ENCODE results near the gene CPNE5.

CPNE5 gene

GRCh38 chr6:36758516-36759147 is 80.6 kb downstream of the CPNE5 start:
- DNase-seq, result no peak

DNA sequence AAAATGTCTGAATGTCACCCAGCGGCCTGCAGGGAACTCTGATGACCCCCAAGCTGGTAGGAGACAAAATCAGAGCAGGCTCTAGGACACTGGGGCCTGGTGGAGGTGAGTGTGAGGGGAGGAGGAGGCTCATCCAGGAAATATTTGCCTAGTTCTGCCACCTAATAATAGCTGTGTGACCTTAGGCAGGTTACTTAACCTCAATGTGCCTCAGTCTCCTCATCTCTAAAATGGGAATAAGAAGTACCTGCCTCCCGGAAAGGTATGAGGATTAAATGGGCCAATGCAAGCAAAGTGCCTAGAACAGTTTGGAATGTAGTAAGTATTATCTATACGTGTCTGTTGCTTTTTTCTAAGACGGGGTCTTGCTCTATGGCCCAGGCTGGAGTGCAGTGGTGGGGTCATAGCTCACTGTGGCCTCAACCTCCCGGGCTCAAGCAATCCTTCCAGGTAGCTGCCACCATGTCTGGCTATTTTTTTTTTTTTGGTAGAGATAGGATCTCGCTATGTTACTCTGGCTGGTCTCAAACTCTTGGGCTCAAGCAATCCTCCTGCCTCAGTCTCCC is 81.2 kb downstream of the CPNE5 start:
- DNase-seq, result no peak

DNA sequence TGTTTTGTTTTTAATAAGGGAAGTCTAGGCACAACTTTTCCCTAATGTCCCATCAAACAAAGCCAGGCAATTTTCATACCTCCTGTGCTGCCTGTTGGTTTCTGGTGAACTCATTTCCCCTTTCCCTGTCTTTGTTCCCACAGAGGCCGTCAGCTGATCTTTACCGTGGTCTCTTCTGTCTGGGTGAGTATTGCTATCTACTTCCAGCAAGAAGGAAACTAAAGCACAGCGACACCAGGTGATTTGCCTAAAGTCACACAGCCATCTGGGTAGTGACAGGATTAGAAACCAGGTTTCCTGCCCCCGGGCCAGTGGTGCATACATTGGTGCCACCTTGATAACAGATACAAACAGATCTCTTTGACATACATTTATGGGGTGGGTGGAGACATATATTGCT is 82.0 kb downstream of the CPNE5 start:
- no peak for DNase-seq

GRCh38 chr6:36756786-36757185 is 82.5 kb downstream of the CPNE5 start:
- DNase-seq, result no peak

DNA sequence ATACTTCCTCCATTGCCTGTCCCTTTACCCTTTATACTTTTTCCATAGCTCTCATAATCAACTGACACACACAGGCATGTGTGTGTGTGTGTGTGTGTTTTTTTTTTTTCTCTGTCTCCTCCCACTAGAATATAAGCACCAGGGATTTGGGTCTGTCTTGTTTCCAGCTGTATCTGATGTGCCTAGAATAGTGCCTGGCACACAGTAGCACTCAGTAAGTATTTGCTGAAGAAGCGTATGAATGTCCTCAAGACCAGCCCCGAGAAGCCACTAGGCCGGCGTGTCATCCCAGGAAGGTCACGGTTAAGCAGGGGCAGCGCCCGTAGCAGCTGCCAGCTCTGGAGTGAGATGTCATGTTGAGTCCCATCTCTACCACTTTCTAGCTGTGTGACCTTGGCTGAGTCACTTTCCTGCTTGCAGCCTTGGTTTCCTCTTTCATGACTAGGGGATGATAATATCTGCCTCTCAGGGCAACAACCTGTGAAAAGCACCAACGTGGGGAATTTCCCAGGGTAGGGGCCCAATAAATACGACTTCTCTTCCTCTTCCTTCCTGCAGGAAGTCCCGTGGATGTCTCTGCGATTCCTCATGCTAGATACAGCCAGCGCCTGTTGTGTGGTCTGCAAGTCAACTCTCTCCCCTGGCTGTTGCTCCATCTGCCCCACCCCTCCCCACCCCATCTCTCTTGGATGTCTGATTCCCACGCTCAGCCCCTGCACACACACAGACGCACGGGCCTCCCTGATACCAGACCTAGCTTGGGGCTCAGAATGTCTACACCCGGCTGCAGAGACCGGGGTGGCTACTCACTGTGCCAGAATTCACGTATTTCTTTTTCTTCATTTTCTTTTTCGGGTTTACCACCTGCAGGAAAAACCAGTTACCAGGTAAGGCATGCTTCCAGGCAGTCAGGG is 83.6 kb downstream of the CPNE5 start:
- peak; percentile 32 to 61 for DNase-seq

DNA sequence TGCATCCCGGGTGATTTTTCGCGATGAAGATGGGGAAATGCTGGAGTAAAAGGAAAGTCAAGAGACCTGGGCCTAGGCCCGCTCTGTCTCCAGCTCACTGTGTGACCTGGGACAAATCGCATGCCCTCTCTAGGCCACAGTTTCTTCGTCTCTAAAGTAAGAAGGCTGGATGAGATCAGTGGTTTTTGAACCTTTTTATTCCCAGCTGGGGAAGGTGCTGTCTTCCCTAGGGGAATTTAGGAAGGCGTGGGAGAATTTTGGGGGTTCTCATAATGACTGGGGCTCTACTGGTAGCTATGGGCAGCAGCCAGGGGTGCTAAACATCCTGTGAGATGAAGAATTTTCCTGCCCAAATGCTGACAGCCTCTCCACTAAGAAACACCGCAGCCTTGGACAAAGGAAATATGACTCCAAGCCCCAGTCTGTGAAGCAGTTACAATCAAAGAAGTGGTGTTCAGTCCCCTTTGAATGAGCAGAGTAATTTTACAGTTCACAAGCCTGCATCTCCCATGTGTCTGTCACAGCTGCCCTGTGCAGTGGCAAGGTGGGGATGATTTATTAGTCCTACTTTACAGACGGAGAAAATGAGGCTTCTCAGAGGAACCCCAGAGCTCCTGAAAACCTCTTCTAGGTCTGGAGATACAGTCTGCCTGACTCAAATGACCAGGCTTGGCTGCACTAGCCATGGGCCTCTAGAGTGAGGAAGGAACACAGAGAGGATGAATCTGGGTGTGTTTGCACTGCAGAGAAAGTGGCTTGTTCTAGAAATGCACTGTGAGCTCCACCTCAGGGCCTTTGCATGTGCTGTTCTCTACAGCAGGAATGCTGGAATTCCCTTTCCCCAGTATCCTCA is 84.4 kb downstream of the CPNE5 start:
- DNase-seq, result no peak

DNA sequence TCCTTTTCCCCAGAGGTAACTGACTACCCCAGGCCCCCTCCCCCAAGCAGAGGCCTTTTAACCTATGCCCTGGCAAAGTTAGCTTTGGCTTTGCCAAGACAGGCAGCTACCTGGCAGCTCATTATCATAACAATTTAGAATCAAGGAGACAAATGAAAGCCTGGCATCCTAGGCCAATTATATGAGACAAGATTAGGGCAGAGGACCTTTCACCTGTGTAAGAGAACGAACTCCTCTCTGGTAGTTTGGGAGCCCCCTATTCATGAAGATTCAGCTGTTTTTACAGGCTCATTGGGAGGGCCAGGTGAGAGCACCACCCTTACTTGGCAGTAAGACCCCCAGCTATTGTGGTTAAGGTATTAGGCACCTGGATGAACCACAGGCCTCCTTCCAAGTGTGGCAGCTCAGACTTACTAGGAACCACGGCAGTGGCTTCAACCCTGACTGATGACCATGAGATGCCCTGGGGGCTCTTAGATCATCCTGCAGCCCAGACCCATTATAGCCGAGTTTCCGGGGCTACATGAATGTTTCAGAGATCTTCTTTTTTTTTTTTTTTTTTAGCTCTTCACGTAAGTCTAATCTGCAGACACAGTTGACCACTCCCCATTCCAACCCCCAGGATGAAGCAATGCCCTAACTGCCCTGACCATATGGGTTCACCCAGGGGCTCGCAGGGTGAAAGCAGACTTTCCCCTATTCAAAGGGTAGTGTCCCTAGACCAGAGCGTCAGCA is 85.4 kb downstream of the CPNE5 start:
- no peak for DNase-seq

- DNase-seq, result no peak
These were observed 86.2 kb downstream of the CPNE5 start for GRCh38 chr6:36752886-36753506.

DNA sequence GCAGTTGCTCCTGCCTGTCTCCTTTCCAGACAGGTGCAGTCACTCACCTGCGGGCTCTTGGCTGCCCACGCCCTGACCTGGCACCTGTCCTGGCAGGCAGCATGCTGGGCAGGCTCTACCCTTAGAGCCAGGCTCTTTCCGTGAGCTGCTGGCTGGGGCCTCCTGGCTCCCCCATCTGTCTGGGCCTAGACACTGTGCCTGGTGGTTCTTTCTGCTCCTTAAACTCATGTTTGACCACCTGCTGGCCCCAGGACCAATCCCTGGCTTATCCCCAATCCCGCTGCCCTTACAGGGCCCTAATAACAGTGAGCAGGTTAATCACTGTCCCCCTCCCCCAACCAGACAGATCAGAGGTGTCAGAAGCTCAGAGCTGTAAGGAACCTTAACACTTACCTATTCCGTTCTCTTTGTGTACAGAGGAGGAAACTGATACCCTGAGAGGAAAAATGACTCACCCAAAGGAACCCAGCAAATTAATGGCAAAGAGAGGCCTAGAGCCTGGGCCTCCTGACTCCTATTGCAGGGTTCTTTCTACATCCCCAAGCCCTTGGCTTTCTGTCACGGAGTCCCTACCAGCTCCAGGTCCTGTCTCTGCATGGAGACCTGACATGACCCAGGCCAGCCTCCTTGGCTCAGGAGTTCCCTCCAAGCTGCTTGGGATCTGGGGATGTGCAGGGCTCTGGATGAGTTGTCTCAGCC is 86.9 kb downstream of the CPNE5 start:
- DNase-seq, result no peak

DNA sequence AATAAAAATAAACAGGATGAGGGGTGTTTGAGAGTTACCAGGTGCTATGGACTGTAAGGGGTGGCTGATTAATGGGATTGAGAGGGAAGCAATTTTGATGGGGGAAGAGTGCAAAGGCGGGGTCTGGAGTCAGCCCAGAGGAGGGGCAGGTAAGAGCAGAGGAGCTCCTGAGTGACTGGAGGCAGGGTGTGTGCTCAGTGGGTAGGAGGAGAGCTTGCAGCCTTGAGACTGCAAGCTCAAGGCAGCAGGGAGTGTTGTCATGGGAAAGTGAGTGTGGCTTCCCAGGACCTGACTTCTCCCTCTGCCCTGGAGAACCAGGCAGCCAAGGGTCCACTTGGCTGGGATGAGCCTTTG is 87.4 kb downstream of the CPNE5 start:
- no peak for DNase-seq

GRCh38 chr6:36751091-36751490 is 88.2 kb downstream of the CPNE5 start:
- DNase-seq, result no peak

DNA sequence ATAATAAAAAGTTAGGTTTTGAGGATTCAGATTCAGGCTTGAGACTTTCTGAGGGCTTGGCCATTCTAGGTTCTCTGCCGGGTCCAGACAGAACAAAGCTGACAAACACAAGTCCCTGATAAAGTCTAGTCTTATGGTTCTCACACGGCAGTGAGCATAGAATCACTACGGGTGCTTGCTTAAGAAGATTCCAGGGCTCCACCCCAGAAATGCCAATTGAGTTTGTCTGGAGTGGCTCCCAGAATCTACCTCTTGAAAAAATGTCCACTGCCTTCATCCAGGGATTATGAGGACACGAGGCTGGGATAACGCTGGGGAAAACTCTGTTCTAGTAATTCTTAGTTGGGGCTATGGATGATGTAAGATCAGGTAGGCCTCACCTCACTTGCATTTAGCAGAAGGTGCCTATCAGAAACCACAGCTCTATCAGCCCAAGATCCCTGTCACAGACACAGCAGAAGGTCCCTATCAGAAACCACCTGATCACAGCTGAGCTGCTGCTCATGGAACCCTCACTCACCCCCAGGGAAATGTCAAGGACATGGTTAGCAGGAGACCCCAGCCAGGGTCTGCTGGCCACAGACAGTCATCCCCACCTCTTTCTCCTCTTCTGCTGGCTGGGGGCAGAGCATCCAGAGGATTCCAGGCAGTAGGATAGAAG is 89.3 kb downstream of the CPNE5 start:
- no peak for DNase-seq

- DNase-seq, result no peak
These were observed 93.0 kb downstream of the CPNE5 start for GRCh38 chr6:36746251-36746650.

GRCh38 chr6:36745836-36746235 is 93.4 kb downstream of the CPNE5 start:
- DNase-seq, result no peak

DNA sequence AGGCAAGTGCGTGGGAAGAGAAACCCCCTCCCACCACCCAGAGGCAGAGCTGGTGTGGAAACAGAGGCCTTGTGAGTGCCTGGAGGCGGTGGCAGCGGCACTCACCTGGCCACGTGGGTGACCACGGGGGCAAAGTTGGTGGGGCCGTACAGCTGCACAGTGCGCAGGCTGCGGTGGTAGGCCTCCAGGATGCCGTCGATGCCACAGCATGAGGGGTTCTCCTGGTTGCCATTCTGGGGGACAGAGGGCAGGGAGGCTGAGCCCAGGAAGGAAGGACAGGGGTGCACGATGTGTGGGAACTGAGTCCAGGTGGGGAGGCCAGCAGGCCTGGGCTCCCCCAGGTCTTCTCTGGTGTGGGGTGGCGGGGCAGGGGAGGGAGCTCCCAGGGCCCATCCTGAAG is 94.0 kb downstream of the CPNE5 start:
- no peak for DNase-seq

DNA sequence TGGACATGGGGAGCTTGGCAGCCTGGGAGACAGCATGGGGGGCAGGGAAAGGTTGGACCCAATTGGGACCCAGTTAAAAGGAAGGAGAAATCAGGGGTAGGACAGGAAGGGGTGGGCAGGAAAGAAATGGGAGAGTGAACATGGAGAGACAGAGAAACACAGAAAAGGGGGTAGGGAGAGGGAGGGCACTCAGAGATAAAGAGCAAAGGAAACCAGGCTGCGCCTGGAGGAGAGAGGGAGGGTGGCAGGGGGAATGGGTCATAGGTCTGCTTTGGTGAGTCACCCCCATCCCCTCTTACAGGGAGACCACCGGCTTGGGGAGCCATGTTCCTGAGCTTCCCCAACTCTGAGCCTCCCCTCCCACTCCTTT is 95.0 kb downstream of the CPNE5 start:
- no peak for DNase-seq

DNA sequence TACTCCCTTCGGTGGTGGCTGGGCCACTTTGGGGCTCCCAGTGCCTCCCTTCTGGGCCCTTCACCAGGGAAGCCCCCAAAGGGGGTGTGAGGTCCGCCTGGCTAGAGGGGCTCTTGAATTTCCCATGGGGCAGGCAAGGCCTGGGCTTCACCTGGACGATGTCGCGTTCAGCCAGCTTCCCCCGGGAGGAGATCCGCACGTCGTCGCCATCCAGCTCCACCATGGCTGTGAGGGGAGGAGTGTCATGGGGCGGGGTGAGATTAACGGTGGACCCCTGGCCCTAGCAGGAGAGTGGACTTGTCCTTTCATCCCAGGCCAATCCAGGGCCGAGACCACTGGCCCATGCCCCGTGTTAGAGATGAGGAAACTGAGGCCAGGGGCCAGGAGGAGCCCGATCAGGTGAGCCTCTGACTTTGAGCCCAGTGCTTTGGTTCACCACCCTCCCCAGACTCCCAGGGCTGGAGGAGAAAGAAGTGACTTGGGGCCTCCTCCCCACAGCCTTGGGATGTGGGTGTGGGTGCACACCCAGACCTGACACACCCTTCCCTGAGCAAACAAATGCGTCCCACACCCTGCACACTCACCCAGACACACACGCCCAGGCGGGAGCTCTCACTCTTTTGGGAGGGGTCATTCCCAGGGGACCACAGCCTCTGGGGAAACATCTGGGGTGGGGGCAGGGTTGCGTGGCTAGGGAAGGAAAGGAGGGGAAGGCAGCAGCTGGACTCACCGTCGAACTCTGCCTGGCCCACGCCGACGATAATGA is 95.5 kb downstream of the CPNE5 start:
- DNase-seq, result no peak

GRCh38 chr6:36743032-36743431 is 96.2 kb downstream of the CPNE5 start:
- no peak for DNase-seq

DNA sequence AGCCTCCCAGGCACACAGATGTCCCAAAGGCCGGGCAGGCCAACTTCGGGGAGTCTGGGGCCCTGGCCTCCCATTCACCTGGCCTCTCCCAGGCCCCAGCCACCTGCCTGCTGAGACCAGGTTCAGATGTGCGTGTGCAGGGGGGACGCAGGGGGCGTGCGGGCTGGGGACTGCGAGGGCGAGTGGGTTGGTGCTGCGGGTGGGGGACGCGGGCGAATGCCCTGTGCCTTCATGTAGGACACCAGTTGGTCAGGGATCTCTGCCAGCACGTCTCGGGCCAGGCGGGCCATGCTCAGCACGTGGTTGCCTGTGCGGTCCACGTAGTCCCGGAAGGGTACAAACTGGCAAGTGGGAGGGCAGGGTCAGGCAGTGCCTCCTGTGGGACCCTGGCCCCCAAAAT is 97.1 kb downstream of the CPNE5 start:
- DNase-seq, result no peak

GRCh38 chr6:36740818-36741179 is 98.4 kb downstream of the CPNE5 start:
- DNase-seq, result no peak

Data from SW 1271 (cell line).